A673 (cell line): Measurements from ENCODE around the gene GALNT12.

Experiments used
- CTCF ChIP-seq: fragments of 300-800, 200-600 bp; sonication (generic); conservative IDR thresholded peaks from 2 replicates; pipeline ENCODE4 v1.5.1; 2017; ENCODE audit warnings: low read depth, mild to moderate bottlenecking, antibody characterized with exemption, low read length, moderate library complexity, mixed read lengths
- EZH2 ChIP-seq: fragments of 200-600 bp; sonication (generic); IDR thresholded peaks from 2 replicates; pipeline ENCODE4 v1.6.1; 2017; ENCODE audit warnings: borderline replicate concordance, low read depth, mild to moderate bottlenecking, mixed read lengths, antibody characterized with exemption, low read length; ENCODE audit not compliant: poor library complexity, severe bottlenecking

GRCh38 chr9:98883276-98883675 lies 75.8 kb downstream of the GALNT12 start:
- TF ChIP-seq CTCF (no peak), EZH2 (no peak)
